HEK293 (cell line): ENCODE results near the gene UBQLN1.

Experiments used
- CTCF ChIA-PET: fragments of 350-600 bp; formaldehyde crosslinking; extraction: SDS; loops from one replicate; lab custom pipeline; 2021; ENCODE audit warnings: antibody characterized with exemption; lab: Yijun Ruan, JAX
- POLR2A ChIA-PET: fragments of 300-600 bp; formaldehyde crosslinking; extraction: SDS; loops from one replicate; lab custom pipeline; 2020; ENCODE audit warnings: antibody characterized with exemption, inconsistent platforms; lab: Yijun Ruan, JAX
- H3K27ac ChIP-seq: fragments of 200-500 bp; sonication (Bioruptor generic); 2 replicates; pipeline ENCODE4 v1.5.1; 2014; ENCODE audit warnings: low read depth, low read length, control low read depth, inconsistent platforms; ENCODE audit errors: extremely low read depth
- H3K36me3 ChIP-seq, 2 experiments: fragments of 200-500 bp in 1 of 2; sonication (Bioruptor generic) in 1 of 2; 1 replicate in 1 of 2; 2 replicates in 1 of 2; pipeline ENCODE4 v1.5.1; 2014 to 2017; ENCODE audit warnings: inconsistent platforms in 2 of 2, low read length in 2 of 2; ENCODE audit not compliant: control insufficient read depth in 2 of 2, insufficient read depth in 1 of 2
- H3K4me1 ChIP-seq: fragments of 200-500 bp; sonication (Bioruptor generic); 2 replicates; pipeline ENCODE4 v1.5.1; 2014; ENCODE audit warnings: mild to moderate bottlenecking, low read length, inconsistent platforms; ENCODE audit not compliant: control insufficient read depth, insufficient read depth
- H3K4me3 ChIP-seq: 2 replicates; pipeline ENCODE4 v1.5.1; 2011; ENCODE audit warnings: low read depth, mild to moderate bottlenecking, control low read depth, low read length, moderate library complexity
- H3K9me3 ChIP-seq: fragments of 200-500 bp; sonication (Bioruptor generic); 2 replicates; pipeline ENCODE4 v1.5.1; 2014; ENCODE audit warnings: low read depth, low read length, inconsistent platforms; ENCODE audit not compliant: control insufficient read depth, insufficient read depth
- KLF7 ChIP-seq: fragments of 450-650 bp; formaldehyde crosslinking; IDR thresholded peaks from 2 replicates; pipeline ENCODE4 v1.5.1; 2016; ENCODE audit warnings: missing biosample characterization, missing genetic modification characterization, borderline replicate concordance
- MEIS1 ChIP-seq: sonication (generic); formaldehyde crosslinking; IDR thresholded peaks from 2 replicates; pipeline ENCODE4 v1.8.1; 2022; ENCODE audit warnings: missing genetic modification reagents, mild to moderate bottlenecking, borderline replicate concordance
- ZFP69B ChIP-seq: fragments of 450-650 bp; formaldehyde crosslinking; IDR thresholded peaks from 2 replicates; pipeline ENCODE4 v1.5.1; 2016; ENCODE audit warnings: missing biosample characterization, missing genetic modification characterization
- ZNF10 ChIP-seq: fragments of 450-650 bp; formaldehyde crosslinking; IDR thresholded peaks from 2 replicates; pipeline ENCODE4 v1.5.1; 2017; ENCODE audit warnings: missing biosample characterization, missing genetic modification characterization
- ZNF223 ChIP-seq: fragments of 450-650 bp; formaldehyde crosslinking; IDR thresholded peaks from 2 replicates; pipeline ENCODE4 v1.5.1; 2016; ENCODE audit warnings: missing biosample characterization, missing genetic modification characterization
- ZNF292 ChIP-seq: fragments of 450-650 bp; formaldehyde crosslinking; IDR thresholded peaks from 2 replicates; pipeline ENCODE4 v1.5.1; 2016; ENCODE audit warnings: low read depth, missing biosample characterization, missing genetic modification characterization, borderline replicate concordance
- ZNF350 ChIP-seq: fragments of 450-650 bp; formaldehyde crosslinking; IDR thresholded peaks from 2 replicates; pipeline ENCODE4 v1.5.0; 2017; ENCODE audit warnings: missing biosample characterization, mild to moderate bottlenecking, missing genetic modification characterization
- ZNF366 ChIP-seq: fragments of 450-650 bp; formaldehyde crosslinking; conservative IDR thresholded peaks from 2 replicates; pipeline ENCODE4 v1.5.1; 2016; ENCODE audit warnings: missing biosample characterization, missing genetic modification characterization
- ZNF473 ChIP-seq: fragments of 450-650 bp; formaldehyde crosslinking; IDR thresholded peaks from 2 replicates; pipeline ENCODE4 v1.5.1; 2017; ENCODE audit warnings: missing biosample characterization, missing genetic modification characterization
- TF ChIP-seq, protein P1 (sequence below): fragments of 450-650 bp; formaldehyde crosslinking; conservative IDR thresholded peaks from 2 replicates; pipeline ENCODE4 v1.5.1; 2016; ENCODE audit warnings: low read depth, missing biosample characterization, missing genetic modification characterization
- TF ChIP-seq, protein P2 (sequence below): fragments of 450-650 bp; formaldehyde crosslinking; IDR thresholded peaks from 2 replicates; pipeline ENCODE4 v1.5.1; 2016; ENCODE audit warnings: missing biosample characterization, missing genetic modification characterization
- TF ChIP-seq, protein P3 (sequence below): fragments of 450-650 bp; formaldehyde crosslinking; IDR thresholded peaks from 2 replicates; pipeline ENCODE4 v1.5.1; 2016; ENCODE audit warnings: missing biosample characterization, missing genetic modification characterization, low read depth
- TF ChIP-seq, protein P4 (sequence below): fragments of 450-650 bp; formaldehyde crosslinking; IDR thresholded peaks from 2 replicates; pipeline ENCODE4 v1.5.1; 2016; ENCODE audit warnings: missing biosample characterization, missing genetic modification characterization

The UBQLN1 gene

DNA sequence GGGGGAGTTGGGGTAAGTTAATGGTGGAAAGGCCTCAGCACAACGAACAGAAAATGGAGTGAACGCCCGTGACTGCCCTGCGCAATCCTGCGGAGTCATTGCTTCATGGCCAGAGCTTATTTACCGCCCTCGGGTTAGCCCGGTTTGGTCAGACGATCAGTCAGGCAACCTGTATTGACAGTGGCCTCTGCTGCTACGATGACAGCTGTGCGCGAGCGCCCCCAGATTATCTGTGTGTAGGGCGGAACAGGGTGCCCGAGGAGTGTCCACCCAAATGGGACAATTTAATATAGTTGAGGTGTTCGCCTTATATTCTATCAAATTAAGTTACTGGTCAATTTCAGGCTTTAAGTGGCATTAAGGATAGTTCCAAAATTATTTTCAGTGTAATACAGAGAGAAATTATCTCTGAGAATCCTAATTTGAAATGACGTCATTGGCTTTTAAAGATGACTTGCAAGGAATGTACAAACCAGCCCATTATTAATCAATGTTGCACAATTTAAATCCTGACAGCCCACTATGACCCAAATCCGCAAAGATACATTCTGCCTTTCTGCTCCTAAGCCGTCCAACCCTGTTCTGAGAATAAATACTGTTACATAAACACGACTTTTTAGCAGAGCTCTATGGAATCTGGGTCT is 879 bp upstream of the UBQLN1 start (continued):
- TF ChIP-seq, protein P1, sequence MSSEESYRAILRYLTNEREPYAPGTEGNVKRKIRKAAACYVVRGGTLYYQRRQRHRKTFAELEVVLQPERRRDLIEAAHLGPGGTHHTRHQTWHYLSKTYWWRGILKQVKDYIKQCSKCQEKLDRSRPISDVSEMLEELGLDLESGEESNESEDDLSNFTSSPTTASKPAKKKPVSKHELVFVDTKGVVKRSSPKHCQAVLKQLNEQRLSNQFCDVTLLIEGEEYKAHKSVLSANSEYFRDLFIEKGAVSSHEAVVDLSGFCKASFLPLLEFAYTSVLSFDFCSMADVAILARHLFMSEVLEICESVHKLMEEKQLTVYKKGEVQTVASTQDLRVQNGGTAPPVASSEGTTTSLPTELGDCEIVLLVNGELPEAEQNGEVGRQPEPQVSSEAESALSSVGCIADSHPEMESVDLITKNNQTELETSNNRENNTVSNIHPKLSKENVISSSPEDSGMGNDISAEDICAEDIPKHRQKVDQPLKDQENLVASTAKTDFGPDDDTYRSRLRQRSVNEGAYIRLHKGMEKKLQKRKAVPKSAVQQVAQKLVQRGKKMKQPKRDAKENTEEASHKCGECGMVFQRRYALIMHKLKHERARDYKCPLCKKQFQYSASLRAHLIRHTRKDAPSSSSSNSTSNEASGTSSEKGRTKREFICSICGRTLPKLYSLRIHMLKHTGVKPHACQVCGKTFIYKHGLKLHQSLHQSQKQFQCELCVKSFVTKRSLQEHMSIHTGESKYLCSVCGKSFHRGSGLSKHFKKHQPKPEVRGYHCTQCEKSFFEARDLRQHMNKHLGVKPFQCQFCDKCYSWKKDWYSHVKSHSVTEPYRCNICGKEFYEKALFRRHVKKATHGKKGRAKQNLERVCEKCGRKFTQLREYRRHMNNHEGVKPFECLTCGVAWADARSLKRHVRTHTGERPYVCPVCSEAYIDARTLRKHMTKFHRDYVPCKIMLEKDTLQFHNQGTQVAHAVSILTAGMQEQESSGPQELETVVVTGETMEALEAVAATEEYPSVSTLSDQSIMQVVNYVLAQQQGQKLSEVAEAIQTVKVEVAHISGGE, result no peak
- TF ChIP-seq MEIS1 (no peak), ZNF292 (tag by site-specific recombination) (no peak), ZNF473 (no peak), ZNF350 (tag by site-specific recombination) (no peak), KLF7 (tag by site-specific recombination) (no peak), ZNF10 (no peak)
- TF ChIP-seq, protein P2, sequence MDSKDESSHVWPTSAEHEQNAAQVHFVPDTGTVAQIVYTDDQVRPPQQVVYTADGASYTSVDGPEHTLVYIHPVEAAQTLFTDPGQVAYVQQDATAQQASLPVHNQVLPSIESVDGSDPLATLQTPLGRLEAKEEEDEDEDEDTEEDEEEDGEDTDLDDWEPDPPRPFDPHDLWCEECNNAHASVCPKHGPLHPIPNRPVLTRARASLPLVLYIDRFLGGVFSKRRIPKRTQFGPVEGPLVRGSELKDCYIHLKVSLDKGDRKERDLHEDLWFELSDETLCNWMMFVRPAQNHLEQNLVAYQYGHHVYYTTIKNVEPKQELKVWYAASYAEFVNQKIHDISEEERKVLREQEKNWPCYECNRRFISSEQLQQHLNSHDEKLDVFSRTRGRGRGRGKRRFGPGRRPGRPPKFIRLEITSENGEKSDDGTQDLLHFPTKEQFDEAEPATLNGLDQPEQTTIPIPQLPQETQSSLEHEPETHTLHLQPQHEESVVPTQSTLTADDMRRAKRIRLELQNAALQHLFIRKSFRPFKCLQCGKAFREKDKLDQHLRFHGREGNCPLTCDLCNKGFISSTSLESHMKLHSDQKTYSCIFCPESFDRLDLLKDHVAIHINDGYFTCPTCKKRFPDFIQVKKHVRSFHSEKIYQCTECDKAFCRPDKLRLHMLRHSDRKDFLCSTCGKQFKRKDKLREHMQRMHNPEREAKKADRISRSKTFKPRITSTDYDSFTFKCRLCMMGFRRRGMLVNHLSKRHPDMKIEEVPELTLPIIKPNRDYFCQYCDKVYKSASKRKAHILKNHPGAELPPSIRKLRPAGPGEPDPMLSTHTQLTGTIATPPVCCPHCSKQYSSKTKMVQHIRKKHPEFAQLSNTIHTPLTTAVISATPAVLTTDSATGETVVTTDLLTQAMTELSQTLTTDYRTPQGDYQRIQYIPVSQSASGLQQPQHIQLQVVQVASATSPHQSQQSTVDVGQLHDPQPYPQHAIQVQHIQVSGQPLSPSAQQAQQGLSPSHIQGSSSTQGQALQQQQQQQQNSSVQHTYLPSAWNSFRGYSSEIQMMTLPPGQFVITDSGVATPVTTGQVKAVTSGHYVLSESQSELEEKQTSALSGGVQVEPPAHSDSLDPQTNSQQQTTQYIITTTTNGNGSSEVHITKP, result peak; percentile 73
- TF ChIP-seq, protein P3, sequence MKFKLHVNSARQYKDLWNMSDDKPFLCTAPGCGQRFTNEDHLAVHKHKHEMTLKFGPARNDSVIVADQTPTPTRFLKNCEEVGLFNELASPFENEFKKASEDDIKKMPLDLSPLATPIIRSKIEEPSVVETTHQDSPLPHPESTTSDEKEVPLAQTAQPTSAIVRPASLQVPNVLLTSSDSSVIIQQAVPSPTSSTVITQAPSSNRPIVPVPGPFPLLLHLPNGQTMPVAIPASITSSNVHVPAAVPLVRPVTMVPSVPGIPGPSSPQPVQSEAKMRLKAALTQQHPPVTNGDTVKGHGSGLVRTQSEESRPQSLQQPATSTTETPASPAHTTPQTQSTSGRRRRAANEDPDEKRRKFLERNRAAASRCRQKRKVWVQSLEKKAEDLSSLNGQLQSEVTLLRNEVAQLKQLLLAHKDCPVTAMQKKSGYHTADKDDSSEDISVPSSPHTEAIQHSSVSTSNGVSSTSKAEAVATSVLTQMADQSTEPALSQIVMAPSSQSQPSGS (tag by site-specific recombination), result peak; percentile 92
- TF ChIP-seq, protein P4, sequence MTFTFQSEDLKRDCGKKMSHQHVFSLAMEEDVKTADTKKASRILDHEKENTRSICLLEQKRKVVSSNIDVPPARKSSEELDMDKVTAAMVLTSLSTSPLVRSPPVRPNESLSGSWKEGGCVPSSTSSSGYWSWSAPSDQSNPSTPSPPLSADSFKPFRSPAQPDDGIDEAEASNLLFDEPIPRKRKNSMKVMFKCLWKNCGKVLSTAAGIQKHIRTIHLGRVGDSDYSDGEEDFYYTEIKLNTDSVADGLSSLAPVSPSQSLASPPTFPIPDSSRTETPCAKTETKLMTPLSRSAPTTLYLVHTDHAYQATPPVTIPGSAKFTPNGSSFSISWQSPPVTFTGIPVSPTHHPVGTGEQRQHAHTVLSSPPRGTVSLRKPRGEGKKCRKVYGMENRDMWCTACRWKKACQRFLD (tag by site-specific recombination), result no peak

DNA sequence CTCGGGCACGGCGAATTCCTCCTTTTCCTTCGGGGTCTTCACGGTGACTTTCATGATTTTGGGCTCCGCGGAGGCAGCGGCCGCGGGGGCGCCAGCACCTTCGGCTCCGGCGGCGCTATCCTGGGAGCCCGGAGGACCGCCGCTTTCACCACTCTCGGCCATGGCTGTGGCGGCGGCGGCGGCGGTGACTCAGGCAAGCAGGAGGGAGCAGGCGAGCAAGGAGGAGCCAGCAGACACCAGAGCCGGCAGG is 315 bp downstream of the UBQLN1 start:
- ChIA-PET POLR2A (interaction anchor here (0.9 to 1.9 kb wide), 6 partner anchors 12 to 87 kb away, joined by 3 to 9 read pairs (median 5); partner anchors contain the start of gene IDNK), CTCF (interaction anchor here (0.6 to 1.5 kb wide), 5 partner anchors 9 to 1575 kb away, joined by 3 to 4 read pairs (median 3); no protein-coding TSS in a partner anchor)
- Histone ChIP-seq H3K9me3 (no peaks in the 10 kb centered on the region), H3K36me3 (peaks cover 0 to 4% of the 10 kb centered on the region in 2 experiments; a peak in 1 of 3 replicates), H3K4me1 (no peaks in the 10 kb centered on the region), H3K27ac (peak overlapping the region; percentile 98), H3K4me3 (peak overlapping the region; percentile 93)
- TF ChIP-seq ZNF223 (tag by site-specific recombination) (peak; percentile 97), ZNF366 (tag by site-specific recombination) (peak; percentile 40; the same call in 1 of the 2 replicates), ZFP69B (no peak)
